HEK293 (cell line): ENCODE measurements around the gene CDH10.

Experiments used
- CTCF ChIP-seq: fragments of 450-650 bp; formaldehyde crosslinking; IDR thresholded peaks from 2 replicates; pipeline ENCODE4 v1.5.1; 2016; ENCODE audit warnings: missing biosample characterization, missing genetic modification characterization
- PRDM10 ChIP-seq: fragments of 450-650 bp; formaldehyde crosslinking; IDR thresholded peaks from 2 replicates; pipeline ENCODE4 v1.5.1; 2016; ENCODE audit warnings: missing biosample characterization, missing genetic modification characterization
- ZBTB11 ChIP-seq: fragments of 450-650 bp; formaldehyde crosslinking; conservative IDR thresholded peaks from 2 replicates; pipeline ENCODE4 v1.5.1; 2016; ENCODE audit warnings: low read depth, missing biosample characterization, missing genetic modification characterization
- ZBTB8A ChIP-seq: fragments of 450-650 bp; formaldehyde crosslinking; IDR thresholded peaks from 2 replicates; pipeline ENCODE4 v1.5.1; 2016; ENCODE audit warnings: missing biosample characterization, missing genetic modification characterization
- ZNF121 ChIP-seq: fragments of 450-650 bp; formaldehyde crosslinking; IDR thresholded peaks from 2 replicates; pipeline ENCODE4 v1.5.1; 2016; ENCODE audit warnings: missing biosample characterization, missing genetic modification characterization
- ZNF138 ChIP-seq: fragments of 450-650 bp; formaldehyde crosslinking; IDR thresholded peaks from 2 replicates; pipeline ENCODE4 v1.5.1; 2016; ENCODE audit warnings: missing biosample characterization, missing genetic modification characterization, borderline replicate concordance
- ZNF140 ChIP-seq: fragments of 450-650 bp; formaldehyde crosslinking; IDR thresholded peaks from 2 replicates; pipeline ENCODE4 v1.5.1; 2016; ENCODE audit warnings: missing biosample characterization, missing genetic modification characterization
- ZNF571 ChIP-seq: fragments of 450-650 bp; formaldehyde crosslinking; IDR thresholded peaks from 2 replicates; pipeline ENCODE4 v1.5.0; 2017; ENCODE audit warnings: missing biosample characterization, missing genetic modification characterization
- ZNF776 ChIP-seq: fragments of 450-650 bp; formaldehyde crosslinking; IDR thresholded peaks from 2 replicates; pipeline ENCODE4 v1.5.0; 2017; ENCODE audit warnings: missing biosample characterization, missing genetic modification characterization, borderline replicate concordance
- ZXDB ChIP-seq: fragments of 450-650 bp; formaldehyde crosslinking; IDR thresholded peaks from 2 replicates; pipeline ENCODE4 v1.5.1; 2016; ENCODE audit warnings: missing biosample characterization, missing genetic modification characterization

GRCh38 chr5:24644761-24645160 lies at the start of gene CDH10:
- TF ChIP-seq CTCF (tag by site-specific recombination) (no peak), ZNF138 (no peak), ZBTB11 (tag by site-specific recombination) (no peak), ZNF140 (tag by site-specific recombination) (no peak), ZXDB (tag by site-specific recombination) (no peak), PRDM10 (tag by site-specific recombination) (no peak), ZNF121 (tag by site-specific recombination) (no peak), ZBTB8A (no peak), ZNF571 (tag by site-specific recombination) (no peak), ZNF776 (no peak)
